Measurements from ENCODE around the gene KRT32.

KRT32 gene

GRCh38 chr17:41513168-41513547, 46.0 kb upstream of the KRT32 start:
- Histone ChIP-seq H3K79me2 (ENCODE audit: control insufficient read depth, low read length) (no peaks in the 10 kb centered on the region), H3K4me2 (ENCODE audit: low read length) (no peak overlapping the region), H3K27ac (ENCODE audit: low read depth, low read length) (no peak overlapping the region), H3K27me3 (ENCODE audit: control insufficient read depth, low read length) (no peaks in the 10 kb centered on the region), H3F3A (ENCODE audit: control insufficient read depth, insufficient read depth) (no peaks in the 10 kb centered on the region), H3K4me1 (ENCODE audit: control insufficient read depth, low read length) (no peaks in the 10 kb centered on the region), H4K20me1 (ENCODE audit: control insufficient read depth, insufficient read depth, low read depth, low read length) (no peaks in the 10 kb centered on the region), H3K9me2 (replicated peaks; ENCODE audit: control insufficient read depth, low read length) (no peaks in the 10 kb centered on the region), H3K4me3 (ENCODE audit: low read length) (no peak overlapping the region), H3K36me3 (ENCODE audit: control insufficient read depth, low read length) (no peaks in the 10 kb centered on the region), H3K9me3 (ENCODE audit: control insufficient read depth, insufficient read depth, low read length) (no peaks in the 10 kb centered on the region)
- no peak for TF ChIP-seq CTCF (IDR thresholded peaks at IDR 0.05; ENCODE audit: low read depth, low read length, poor library complexity, severe bottlenecking)
- no peak for TF ChIP-seq EZH2phosphoT487 (IDR thresholded peaks at IDR 0.05; ENCODE audit: borderline replicate concordance, low read length)

- no peaks in the 10 kb centered on the region for H3K9me2 ChIP-seq (replicated peaks; ENCODE audit: control insufficient read depth, low read length)
- no peak for TF ChIP-seq EZH2phosphoT487 (IDR thresholded peaks at IDR 0.05; ENCODE audit: borderline replicate concordance, low read length)
- no peak for TF ChIP-seq CTCF (IDR thresholded peaks at IDR 0.05; ENCODE audit: low read depth, low read length, poor library complexity, severe bottlenecking)
- no peaks in the 10 kb centered on the region for H3K79me2 ChIP-seq (ENCODE audit: control insufficient read depth, low read length)
- no peaks in the 10 kb centered on the region for H4K20me1 ChIP-seq (ENCODE audit: control insufficient read depth, insufficient read depth, low read depth, low read length)
- H3F3A ChIP-seq (ENCODE audit: control insufficient read depth, insufficient read depth): no peaks in the 10 kb centered on the region
- no peak overlapping the region for H3K27ac ChIP-seq (ENCODE audit: low read depth, low read length)
- no peak overlapping the region for H3K4me3 ChIP-seq (ENCODE audit: low read length)
- no peaks in the 10 kb centered on the region for H3K27me3 ChIP-seq (ENCODE audit: control insufficient read depth, low read length)
- no peaks in the 10 kb centered on the region for H3K9me3 ChIP-seq (ENCODE audit: control insufficient read depth, insufficient read depth, low read length)
- no peak overlapping the region for H3K4me2 ChIP-seq (ENCODE audit: low read length)
- H3K36me3 ChIP-seq (ENCODE audit: control insufficient read depth, low read length): no peaks in the 10 kb centered on the region
- no peaks in the 10 kb centered on the region for H3K4me1 ChIP-seq (ENCODE audit: control insufficient read depth, low read length)
Observed at GRCh38 chr17:41512546-41513167, 45.5 kb upstream of the KRT32 start.

- Histone ChIP-seq H3F3A (ENCODE audit: control insufficient read depth, insufficient read depth) (no peaks in the 10 kb centered on the region), H3K79me2 (ENCODE audit: control insufficient read depth, low read length) (no peaks in the 10 kb centered on the region), H3K4me3 (ENCODE audit: low read length) (no peak overlapping the region), H3K27ac (ENCODE audit: low read depth, low read length) (no peak overlapping the region), H3K9me2 (replicated peaks; ENCODE audit: control insufficient read depth, low read length) (no peaks in the 10 kb centered on the region), H4K20me1 (ENCODE audit: control insufficient read depth, insufficient read depth, low read depth, low read length) (no peaks in the 10 kb centered on the region), H3K4me2 (ENCODE audit: low read length) (no peak overlapping the region), H3K4me1 (ENCODE audit: control insufficient read depth, low read length) (no peaks in the 10 kb centered on the region), H3K9me3 (ENCODE audit: control insufficient read depth, insufficient read depth, low read length) (no peaks in the 10 kb centered on the region), H3K36me3 (ENCODE audit: control insufficient read depth, low read length) (no peaks in the 10 kb centered on the region), H3K27me3 (ENCODE audit: control insufficient read depth, low read length) (no peaks in the 10 kb centered on the region)
- no peak for TF ChIP-seq CTCF (IDR thresholded peaks at IDR 0.05; ENCODE audit: low read depth, low read length, poor library complexity, severe bottlenecking)
Observed at GRCh38 chr17:41511716-41512115, 44.5 kb upstream of the KRT32 start.
